Heart left ventricle (tissue), 13 donors: ENCODE data around the gene CRYZL1.

Experiments
- POLR2A ChIP-seq, 2 donors: fragments of 450-650 bp; IDR thresholded peaks; one replicate each; pipeline ENCODE4 v1.6.1; 2017; ENCODE audit warnings: antibody characterized with exemption in 2 of 2, mild to moderate bottlenecking in 2 of 2, moderate library complexity in 2 of 2
- TF ChIP-seq, protein P1 (sequence below), 12 donors: fragments of 200-600 bp; sonication (generic) in 4 of 12; IDR thresholded peaks; one replicate each; pipeline versions ENCODE4 v1.5.0 to v1.8.0; 2018 to 2022; ENCODE audit warnings: antibody characterized with exemption in 12 of 12, mild to moderate bottlenecking in 5 of 12
- donor health status: ischemic (EF 13 %, LVEDD 7.1; RV severe dilation, severe dysfunction).
- donor health status: DM: no; HTN: yes; CAD: no.
- donor health status: DM: no; HTN: no; CAD: no.
- donor health status: ischemic (EF 25% LVEDD 6.9; RV normal size, moderate dysfunction).
- donor health status: ischemic (EF 25% LVEDD 5.7; RV mildly dilated, moderate dysfunction).
- donor health status: ischemic (EF 35%, LVEDD 5.7; RV mildly dilated, moderate dysfunction).
- donor health status: nonischemic (EF 11% LVEDD 7.7; RV severe dilation, severe dysfunction).
- donor health status: DM: yes; HTN: yes; CAD: no.
- donor health status: PGD.
- donor health status: ischemic (EF 29% LVEDD 5.4; RV normal size, mild dysfunction).
- donor health status: nonischemic (EF 23%, LVEDD 6.1; RV moderate dilation, normal function).

DNA sequence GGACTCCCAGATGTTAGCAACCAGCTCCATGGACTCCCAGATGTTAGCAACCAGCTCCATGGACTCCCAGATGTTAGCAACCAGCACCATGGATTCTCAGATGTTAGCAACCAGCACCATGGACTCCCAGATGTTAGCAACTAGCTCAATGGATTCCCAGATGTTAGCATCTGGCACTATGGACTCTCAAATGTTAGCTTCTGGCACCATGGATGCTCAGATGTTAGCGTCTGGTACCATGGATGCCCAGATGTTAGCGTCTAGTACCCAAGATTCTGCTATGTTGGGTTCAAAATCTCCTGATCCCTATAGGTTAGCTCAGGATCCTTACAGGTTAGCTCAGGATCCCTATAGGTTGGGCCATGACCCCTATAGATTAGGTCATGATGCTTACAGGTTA, 89.9 kb downstream of the CRYZL1 start:
- TF ChIP-seq, protein P1, sequence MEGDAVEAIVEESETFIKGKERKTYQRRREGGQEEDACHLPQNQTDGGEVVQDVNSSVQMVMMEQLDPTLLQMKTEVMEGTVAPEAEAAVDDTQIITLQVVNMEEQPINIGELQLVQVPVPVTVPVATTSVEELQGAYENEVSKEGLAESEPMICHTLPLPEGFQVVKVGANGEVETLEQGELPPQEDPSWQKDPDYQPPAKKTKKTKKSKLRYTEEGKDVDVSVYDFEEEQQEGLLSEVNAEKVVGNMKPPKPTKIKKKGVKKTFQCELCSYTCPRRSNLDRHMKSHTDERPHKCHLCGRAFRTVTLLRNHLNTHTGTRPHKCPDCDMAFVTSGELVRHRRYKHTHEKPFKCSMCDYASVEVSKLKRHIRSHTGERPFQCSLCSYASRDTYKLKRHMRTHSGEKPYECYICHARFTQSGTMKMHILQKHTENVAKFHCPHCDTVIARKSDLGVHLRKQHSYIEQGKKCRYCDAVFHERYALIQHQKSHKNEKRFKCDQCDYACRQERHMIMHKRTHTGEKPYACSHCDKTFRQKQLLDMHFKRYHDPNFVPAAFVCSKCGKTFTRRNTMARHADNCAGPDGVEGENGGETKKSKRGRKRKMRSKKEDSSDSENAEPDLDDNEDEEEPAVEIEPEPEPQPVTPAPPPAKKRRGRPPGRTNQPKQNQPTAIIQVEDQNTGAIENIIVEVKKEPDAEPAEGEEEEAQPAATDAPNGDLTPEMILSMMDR (IDR thresholded peaks at IDR 0.05) = no peak
- TF ChIP-seq POLR2A (IDR thresholded peaks at IDR 0.05) = no peak
